WTC11 (cell line): ENCODE data around the gene LHFPL6. TPM values are rescaled to one million over a fixed set of nuclear protein-coding genes. Genes with fewer than 3 reads are reported as not detected.

Experiments
- ATAC-seq: fragments of 200-7000 bp; cut with Tn5 transposase; 2 replicates; pipeline ENCODE4 v1.10.0; 2021; ENCODE audit warnings: mild to moderate bottlenecking, moderate library complexity
- CTCF ChIA-PET: fragments of 300-600 bp; sonication (Branson Sonifier 250); formaldehyde crosslinking; loops from one replicate; lab custom pipeline; 2021; ENCODE audit warnings: antibody characterized with exemption; lab: Charles Lee
- POLR2A ChIA-PET: fragments of 350-600 bp; sonication (Branson Sonifier 250); formaldehyde crosslinking; loops from one replicate; lab custom pipeline; 2021; ENCODE audit warnings: antibody characterized with exemption; lab: Charles Lee
- DNase-seq: peaks from one replicate; pipeline ENCODE4 v3.0.0; 2021; ENCODE audit warnings: low spot score
- H3K27ac Mint-ChIP-seq: 2 replicates; pipeline ENCODE4 v1.8.0; 2021; ENCODE audit warnings: mixed read lengths
- H3K27me3 Mint-ChIP-seq: 2 replicates; pipeline ENCODE4 v1.8.0; 2021; ENCODE audit warnings: low read depth, mild to moderate bottlenecking, moderate library complexity, mixed read lengths
- H3K36me3 Mint-ChIP-seq: 2 replicates; pipeline ENCODE4 v1.8.0; 2021; ENCODE audit warnings: mixed read lengths
- H3K4me1 Mint-ChIP-seq: 2 replicates; pipeline ENCODE4 v1.8.0; 2022; ENCODE audit warnings: mixed read lengths
- H3K4me3 Mint-ChIP-seq: 2 replicates; pipeline ENCODE4 v1.8.0; 2021; ENCODE audit warnings: mild to moderate bottlenecking, moderate library complexity, mixed read lengths
- H3K9me3 Mint-ChIP-seq: 2 replicates; pipeline ENCODE4 v1.8.0; 2021; ENCODE audit warnings: mixed read lengths
- FOXJ3 ChIP-seq: sonication (generic); formaldehyde crosslinking; IDR thresholded peaks from 2 replicates; pipeline ENCODE4 v1.9.0; 2021; ENCODE audit warnings: missing genetic modification reagents, mild to moderate bottlenecking, borderline replicate concordance
- FOXK1 ChIP-seq: sonication (generic); formaldehyde crosslinking; IDR thresholded peaks from 2 replicates; pipeline ENCODE4 v1.8.0; 2022; ENCODE audit warnings: mild to moderate bottlenecking, moderate library complexity, missing genetic modification reagents
- GRHL2 ChIP-seq: fragments of 250-450 bp; sonication (Bioruptor Pico); IDR thresholded peaks from 2 replicates; pipeline ENCODE4 v1.8.0; 2022; ENCODE audit warnings: mild to moderate bottlenecking, moderate library complexity; ENCODE audit not compliant: insufficient replicate concordance, severe bottlenecking
- MXD4 ChIP-seq: fragments of 250-450 bp; sonication (Bioruptor Pico); IDR thresholded peaks from 2 replicates; pipeline ENCODE4 v1.8.0; 2021; ENCODE audit warnings: mild to moderate bottlenecking, moderate library complexity, borderline replicate concordance
- NR2C2 ChIP-seq: sonication (generic); formaldehyde crosslinking; IDR thresholded peaks from 2 replicates; pipeline ENCODE4 v1.8.0; 2022; ENCODE audit warnings: mild to moderate bottlenecking, missing genetic modification reagents
- PRRX2 ChIP-seq: fragments of 250-450 bp; sonication (Bioruptor Pico); IDR thresholded peaks from 2 replicates; pipeline ENCODE4 v1.8.0; 2021; ENCODE audit warnings: mild to moderate bottlenecking
- SMAD4 ChIP-seq: sonication (generic); formaldehyde crosslinking; IDR thresholded peaks from 2 replicates; pipeline ENCODE4 v1.8.0; 2022; ENCODE audit warnings: mild to moderate bottlenecking, missing genetic modification reagents
- ZNF138 ChIP-seq: sonication (generic); formaldehyde crosslinking; conservative IDR thresholded peaks from 2 replicates; pipeline ENCODE4 v1.8.1; 2022; ENCODE audit warnings: mild to moderate bottlenecking, moderate library complexity, missing genetic modification reagents
- ZNF396 ChIP-seq: fragments of 250-450 bp; sonication (Bioruptor Pico); IDR thresholded peaks from 2 replicates; pipeline ENCODE4 v1.8.0; 2021; ENCODE audit warnings: mild to moderate bottlenecking, moderate library complexity, borderline replicate concordance
- ZNF416 ChIP-seq: fragments of 250-450 bp; sonication (Bioruptor Pico); IDR thresholded peaks from 2 replicates; pipeline ENCODE4 v1.9.0; 2021; ENCODE audit warnings: mild to moderate bottlenecking, inconsistent platforms
- ZNF671 ChIP-seq: fragments of 250-450 bp; sonication (Bioruptor Pico); IDR thresholded peaks from 2 replicates; pipeline ENCODE4 v1.8.0; 2021; ENCODE audit warnings: mild to moderate bottlenecking
- total RNA-seq: library from RNA; stranded (reverse); gene quantifications from 3 replicates; pipeline ENCODE4 v1.2.3, GENCODE V29; 2021
- TF ChIP-seq, protein P1 (sequence below): sonication (generic); formaldehyde crosslinking; IDR thresholded peaks from 2 replicates; pipeline ENCODE4 v1.8.0; 2022; ENCODE audit warnings: mild to moderate bottlenecking, missing genetic modification reagents
- TF ChIP-seq, protein P2 (sequence below): sonication (generic); formaldehyde crosslinking; conservative IDR thresholded peaks from 2 replicates; pipeline ENCODE4 v1.8.1; 2022; ENCODE audit warnings: mild to moderate bottlenecking, missing genetic modification reagents
- TF ChIP-seq, protein P3 (sequence below): sonication (generic); formaldehyde crosslinking; IDR thresholded peaks from 2 replicates; pipeline ENCODE4 v1.8.1; 2022; ENCODE audit warnings: low read depth, mild to moderate bottlenecking, moderate library complexity, missing genetic modification reagents, borderline replicate concordance
- TF ChIP-seq, protein P4 (sequence below): fragments of 250-450 bp; sonication (Bioruptor Pico); IDR thresholded peaks from 2 replicates; pipeline ENCODE4 v1.9.0; 2021; ENCODE audit warnings: mild to moderate bottlenecking
- TF ChIP-seq, protein P5 (sequence below): sonication (generic); formaldehyde crosslinking; IDR thresholded peaks from 2 replicates; pipeline ENCODE4 v1.8.0; 2023; ENCODE audit warnings: missing genetic modification reagents, mild to moderate bottlenecking, borderline replicate concordance
- TF ChIP-seq, protein P6 (sequence below): sonication (generic); formaldehyde crosslinking; IDR thresholded peaks from 2 replicates; pipeline ENCODE4 v1.8.0; 2022; ENCODE audit warnings: mild to moderate bottlenecking, missing genetic modification reagents

Gene LHFPL6
- total RNA-seq, 1 experiment from 2014 or later: 4.5 TPM

DNA sequence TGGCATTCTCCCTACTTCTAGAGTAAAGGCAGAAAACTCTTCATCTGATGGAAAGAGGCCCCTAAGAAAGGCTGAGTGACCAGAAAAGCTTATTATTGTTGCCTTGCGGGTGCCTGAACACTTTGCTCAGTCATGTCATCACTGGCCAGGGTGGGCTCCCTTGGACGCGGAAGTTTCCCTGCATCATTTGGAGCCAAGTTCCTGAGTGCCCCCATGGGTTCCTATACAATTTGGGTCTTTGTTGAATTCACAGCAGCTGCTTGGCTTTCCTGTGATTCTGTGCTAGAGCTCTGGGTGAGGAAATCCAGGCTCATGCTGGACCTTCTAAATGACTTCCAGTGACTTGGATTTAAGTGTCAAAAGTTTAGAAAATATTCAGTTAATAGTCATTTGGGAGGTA is 232.9 kb downstream of the LHFPL6 start:
- no peaks in the 10 kb centered on the region for H3K36me3 Mint-ChIP-seq
- no peak for DNase-seq
- CTCF ChIA-PET: interaction anchor here (1.0 kb wide), 1 partner anchor 246 kb away, joined by 4 read pairs; no protein-coding TSS in a partner anchor
- ATAC-seq: no peak
- TF ChIP-seq, protein P1, sequence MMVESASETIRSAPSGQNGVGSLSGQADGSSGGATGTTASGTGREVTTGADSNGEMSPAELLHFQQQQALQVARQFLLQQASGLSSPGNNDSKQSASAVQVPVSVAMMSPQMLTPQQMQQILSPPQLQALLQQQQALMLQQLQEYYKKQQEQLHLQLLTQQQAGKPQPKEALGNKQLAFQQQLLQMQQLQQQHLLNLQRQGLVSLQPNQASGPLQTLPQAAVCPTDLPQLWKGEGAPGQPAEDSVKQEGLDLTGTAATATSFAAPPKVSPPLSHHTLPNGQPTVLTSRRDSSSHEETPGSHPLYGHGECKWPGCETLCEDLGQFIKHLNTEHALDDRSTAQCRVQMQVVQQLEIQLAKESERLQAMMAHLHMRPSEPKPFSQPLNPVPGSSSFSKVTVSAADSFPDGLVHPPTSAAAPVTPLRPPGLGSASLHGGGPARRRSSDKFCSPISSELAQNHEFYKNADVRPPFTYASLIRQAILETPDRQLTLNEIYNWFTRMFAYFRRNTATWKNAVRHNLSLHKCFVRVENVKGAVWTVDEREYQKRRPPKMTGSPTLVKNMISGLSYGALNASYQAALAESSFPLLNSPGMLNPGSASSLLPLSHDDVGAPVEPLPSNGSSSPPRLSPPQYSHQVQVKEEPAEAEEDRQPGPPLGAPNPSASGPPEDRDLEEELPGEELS (CRISPR knock-in tag): no peak
- no peak for TF ChIP-seq ZNF396 (CRISPR knock-in tag)
- TF ChIP-seq SMAD4: no peak
- TF ChIP-seq FOXJ3 (CRISPR knock-in tag): no peak
- TF ChIP-seq, protein P2, sequence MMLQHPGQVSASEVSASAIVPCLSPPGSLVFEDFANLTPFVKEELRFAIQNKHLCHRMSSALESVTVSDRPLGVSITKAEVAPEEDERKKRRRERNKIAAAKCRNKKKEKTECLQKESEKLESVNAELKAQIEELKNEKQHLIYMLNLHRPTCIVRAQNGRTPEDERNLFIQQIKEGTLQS (CRISPR knock-in tag): no peak
- no peak for TF ChIP-seq ZNF138
- no peak for TF ChIP-seq MXD4 (CRISPR knock-in tag)
- TF ChIP-seq, protein P3, sequence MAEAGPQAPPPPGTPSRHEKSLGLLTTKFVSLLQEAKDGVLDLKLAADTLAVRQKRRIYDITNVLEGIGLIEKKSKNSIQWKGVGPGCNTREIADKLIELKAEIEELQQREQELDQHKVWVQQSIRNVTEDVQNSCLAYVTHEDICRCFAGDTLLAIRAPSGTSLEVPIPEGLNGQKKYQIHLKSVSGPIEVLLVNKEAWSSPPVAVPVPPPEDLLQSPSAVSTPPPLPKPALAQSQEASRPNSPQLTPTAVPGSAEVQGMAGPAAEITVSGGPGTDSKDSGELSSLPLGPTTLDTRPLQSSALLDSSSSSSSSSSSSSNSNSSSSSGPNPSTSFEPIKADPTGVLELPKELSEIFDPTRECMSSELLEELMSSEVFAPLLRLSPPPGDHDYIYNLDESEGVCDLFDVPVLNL (CRISPR knock-in tag): no peak
- TF ChIP-seq, protein P4, sequence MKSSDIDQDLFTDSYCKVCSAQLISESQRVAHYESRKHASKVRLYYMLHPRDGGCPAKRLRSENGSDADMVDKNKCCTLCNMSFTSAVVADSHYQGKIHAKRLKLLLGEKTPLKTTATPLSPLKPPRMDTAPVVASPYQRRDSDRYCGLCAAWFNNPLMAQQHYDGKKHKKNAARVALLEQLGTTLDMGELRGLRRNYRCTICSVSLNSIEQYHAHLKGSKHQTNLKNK (CRISPR knock-in tag): no peak
- no peak for TF ChIP-seq NR2C2 (CRISPR knock-in tag)
- TF ChIP-seq FOXK1 (CRISPR knock-in tag): no peak
- TF ChIP-seq ZNF671: no peak
- TF ChIP-seq, protein P5, sequence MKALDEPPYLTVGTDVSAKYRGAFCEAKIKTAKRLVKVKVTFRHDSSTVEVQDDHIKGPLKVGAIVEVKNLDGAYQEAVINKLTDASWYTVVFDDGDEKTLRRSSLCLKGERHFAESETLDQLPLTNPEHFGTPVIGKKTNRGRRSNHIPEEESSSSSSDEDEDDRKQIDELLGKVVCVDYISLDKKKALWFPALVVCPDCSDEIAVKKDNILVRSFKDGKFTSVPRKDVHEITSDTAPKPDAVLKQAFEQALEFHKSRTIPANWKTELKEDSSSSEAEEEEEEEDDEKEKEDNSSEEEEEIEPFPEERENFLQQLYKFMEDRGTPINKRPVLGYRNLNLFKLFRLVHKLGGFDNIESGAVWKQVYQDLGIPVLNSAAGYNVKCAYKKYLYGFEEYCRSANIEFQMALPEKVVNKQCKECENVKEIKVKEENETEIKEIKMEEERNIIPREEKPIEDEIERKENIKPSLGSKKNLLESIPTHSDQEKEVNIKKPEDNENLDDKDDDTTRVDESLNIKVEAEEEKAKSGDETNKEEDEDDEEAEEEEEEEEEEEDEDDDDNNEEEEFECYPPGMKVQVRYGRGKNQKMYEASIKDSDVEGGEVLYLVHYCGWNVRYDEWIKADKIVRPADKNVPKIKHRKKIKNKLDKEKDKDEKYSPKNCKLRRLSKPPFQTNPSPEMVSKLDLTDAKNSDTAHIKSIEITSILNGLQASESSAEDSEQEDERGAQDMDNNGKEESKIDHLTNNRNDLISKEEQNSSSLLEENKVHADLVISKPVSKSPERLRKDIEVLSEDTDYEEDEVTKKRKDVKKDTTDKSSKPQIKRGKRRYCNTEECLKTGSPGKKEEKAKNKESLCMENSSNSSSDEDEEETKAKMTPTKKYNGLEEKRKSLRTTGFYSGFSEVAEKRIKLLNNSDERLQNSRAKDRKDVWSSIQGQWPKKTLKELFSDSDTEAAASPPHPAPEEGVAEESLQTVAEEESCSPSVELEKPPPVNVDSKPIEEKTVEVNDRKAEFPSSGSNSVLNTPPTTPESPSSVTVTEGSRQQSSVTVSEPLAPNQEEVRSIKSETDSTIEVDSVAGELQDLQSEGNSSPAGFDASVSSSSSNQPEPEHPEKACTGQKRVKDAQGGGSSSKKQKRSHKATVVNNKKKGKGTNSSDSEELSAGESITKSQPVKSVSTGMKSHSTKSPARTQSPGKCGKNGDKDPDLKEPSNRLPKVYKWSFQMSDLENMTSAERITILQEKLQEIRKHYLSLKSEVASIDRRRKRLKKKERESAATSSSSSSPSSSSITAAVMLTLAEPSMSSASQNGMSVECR (CRISPR knock-in tag): no peak
- TF ChIP-seq, protein P6, sequence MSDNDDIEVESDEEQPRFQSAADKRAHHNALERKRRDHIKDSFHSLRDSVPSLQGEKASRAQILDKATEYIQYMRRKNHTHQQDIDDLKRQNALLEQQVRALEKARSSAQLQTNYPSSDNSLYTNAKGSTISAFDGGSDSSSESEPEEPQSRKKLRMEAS (CRISPR knock-in tag): no peak
- no peak for TF ChIP-seq ZNF416
- no peak for TF ChIP-seq PRRX2 (CRISPR knock-in tag)
- TF ChIP-seq GRHL2 (CRISPR knock-in tag): no peak
- TF ChIP-seq, all 79 proteins: peak for 0
- Mint-ChIP-seq H3K27me3 (peaks cover 80% of the 10 kb centered on the region), H3K27ac (no peak overlapping the region), H3K4me3 (no peak overlapping the region), H3K4me1 (peaks cover 9% of the 10 kb centered on the region), H3K9me3 (peaks cover 8% of the 10 kb centered on the region)
- POLR2A ChIA-PET: no interaction called here
